ENCODE measurements around the gene KCTD15. TPM values are rescaled to one million over a fixed set of nuclear protein-coding genes. Genes with fewer than 3 reads are reported as not detected.

KCTD15 gene
- 4.6 and 7.8 TPM in 2 replicates for total RNA-seq (2014; rRNA removed; shearing (Covaris generic))

GRCh38 chr19:33796164-33796875 is at the start of gene KCTD15:
Gene KCTD15 (plus strand): TSS chr19:33796870. CDS start chr19:33800455, 3,585 bp downstream.
- DNase-seq (ENCODE audit: low spot score): no peak

DNA sequence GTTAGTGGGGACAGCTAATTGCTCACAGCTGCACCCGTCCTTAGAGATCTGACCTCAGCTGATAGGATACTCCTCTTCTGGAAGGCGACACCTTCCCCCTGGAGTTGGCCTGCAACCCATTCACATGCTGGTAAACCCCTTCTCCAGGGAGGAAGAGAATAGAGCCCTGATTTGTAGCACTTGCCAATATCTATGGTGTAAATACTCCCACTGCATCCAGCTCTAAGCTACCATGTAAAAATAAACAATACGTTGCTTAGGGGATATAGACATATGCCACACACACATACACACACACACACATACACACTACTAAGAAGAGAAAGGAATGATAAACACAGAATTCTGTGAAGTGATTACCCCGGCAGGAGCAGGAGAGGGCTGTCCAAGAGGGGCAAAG is 49.4 kb upstream of the KCTD15 start:
- no peak for DNase-seq (ENCODE audit: low spot score)

DNA sequence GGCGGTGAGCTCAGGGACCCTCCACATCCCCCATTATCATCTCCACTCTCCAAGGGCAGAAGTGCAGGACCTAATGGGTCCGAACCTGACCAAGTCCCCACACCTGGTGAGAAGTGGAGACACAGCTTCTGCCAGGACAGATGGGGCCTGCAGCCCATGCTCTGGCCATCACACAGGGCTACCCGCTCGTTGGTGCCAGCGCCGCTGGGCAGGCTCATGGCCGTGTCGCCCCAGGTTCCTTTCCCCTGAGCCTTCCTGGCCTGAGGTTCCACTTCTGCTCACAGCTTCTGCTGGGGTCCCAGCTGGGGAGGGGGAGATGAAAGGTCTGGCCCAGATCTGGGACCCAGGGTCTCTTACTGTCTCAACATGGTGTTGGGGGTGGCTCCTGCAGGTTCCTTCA is 48.4 kb upstream of the KCTD15 start:
- no peak for DNase-seq (ENCODE audit: low spot score)

GRCh38 chr19:33749016-33749415 is 47.7 kb upstream of the KCTD15 start:
- no peak for DNase-seq (ENCODE audit: low spot score)

- no peak for DNase-seq (ENCODE audit: low spot score)
Observed at GRCh38 chr19:33749619-33750175, 47.0 kb upstream of the KCTD15 start.

DNA sequence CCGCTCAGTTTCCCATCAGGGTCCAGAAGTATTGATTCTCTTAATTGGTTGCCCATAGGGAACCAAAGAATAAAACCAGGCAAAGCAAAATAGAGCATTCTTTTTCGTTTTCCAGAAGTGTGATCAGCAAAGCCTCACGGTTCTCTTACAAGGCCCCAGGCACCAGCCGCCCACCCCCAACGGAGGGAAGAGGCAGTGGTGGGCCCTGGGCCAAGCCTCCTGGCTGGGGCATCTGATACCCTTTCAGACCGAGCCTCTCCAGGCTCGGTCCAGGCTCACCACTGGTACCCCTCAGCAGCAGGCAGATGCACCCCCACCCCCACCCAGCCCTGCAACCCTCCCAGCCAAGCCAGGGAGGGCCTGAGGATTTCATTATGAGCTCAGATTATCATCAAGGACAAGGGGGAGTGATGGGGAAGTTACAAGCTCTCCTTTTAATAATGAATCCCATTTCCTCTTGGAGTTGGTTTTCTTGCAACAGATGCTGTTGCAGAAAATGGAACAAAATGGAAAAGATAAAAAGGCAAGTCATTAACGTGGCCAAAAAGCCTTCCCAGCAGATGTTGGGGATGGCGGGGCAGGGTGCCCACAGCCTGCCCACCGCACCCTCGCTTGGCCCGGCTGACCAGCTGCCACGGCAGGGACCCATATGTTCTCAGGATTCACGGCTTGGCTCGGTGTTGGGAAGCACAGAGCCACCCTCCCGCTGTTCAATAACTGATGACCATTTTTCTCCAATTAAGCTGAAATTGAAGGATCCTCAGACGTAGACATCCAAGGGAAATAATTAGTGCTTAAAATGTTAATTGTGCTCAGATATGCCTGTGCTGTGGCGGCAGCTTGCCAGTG is 45.9 kb upstream of the KCTD15 start:
- no peak for DNase-seq (ENCODE audit: low spot score)

- no peak for DNase-seq (ENCODE audit: low spot score)
Observed at GRCh38 chr19:33751436-33751770, 45.3 kb upstream of the KCTD15 start.

DNA sequence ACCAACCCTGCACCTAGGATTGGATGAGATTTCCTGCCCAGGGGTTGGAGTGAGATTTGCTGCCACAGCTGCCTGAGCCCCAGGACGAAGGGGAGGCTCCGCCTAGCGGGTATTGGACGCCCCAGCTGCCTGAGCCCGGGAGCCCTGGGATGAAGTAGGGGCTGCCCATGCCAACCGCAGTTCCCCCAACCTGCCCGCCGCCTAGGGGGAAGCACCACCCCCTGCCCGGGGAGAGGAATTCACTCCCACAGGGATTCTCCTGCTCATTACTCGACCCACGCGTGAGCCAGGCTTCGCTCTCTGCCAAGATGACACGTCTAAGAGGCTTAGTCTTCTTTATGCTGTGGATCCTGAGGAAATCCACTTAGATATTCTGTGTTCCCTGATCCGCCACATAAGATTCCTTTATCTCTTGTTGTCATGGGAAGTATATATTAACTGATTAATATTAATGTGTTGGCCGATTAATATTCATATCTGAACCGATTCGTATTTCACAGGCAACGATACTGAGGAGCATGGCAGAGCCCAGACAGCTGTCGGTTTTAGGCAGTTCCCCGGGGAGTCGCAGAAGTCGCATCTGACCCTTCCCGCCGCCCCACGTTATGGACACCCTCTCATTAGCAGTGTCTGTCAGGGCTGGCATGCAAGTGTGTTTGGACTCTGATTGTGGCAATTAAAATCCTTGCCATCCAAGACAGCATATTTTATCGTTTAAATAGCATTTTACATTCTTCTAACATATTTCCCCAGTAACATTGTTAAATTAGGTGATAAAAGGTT is 44.5 kb upstream of the KCTD15 start:
- no peak for DNase-seq (ENCODE audit: low spot score)

DNA sequence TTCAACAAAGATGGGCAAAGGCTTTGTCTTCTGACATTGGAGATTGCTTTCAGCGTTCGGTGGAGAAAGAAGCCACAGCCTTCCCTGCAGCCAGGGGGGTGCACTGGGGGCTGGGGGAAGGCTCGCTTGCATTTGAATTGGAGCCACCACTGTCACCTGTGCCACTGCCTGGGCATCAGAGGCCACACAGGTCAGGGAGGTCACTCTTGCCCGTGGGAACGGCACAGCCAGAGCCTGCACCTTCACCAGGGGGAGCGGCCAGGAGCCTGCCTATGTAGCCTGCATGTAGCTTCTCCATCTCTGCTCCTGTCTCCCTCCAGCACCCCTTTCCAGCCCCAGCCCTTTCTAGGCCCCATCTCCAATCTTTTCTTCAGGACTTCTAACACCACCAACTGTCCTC is 43.7 kb upstream of the KCTD15 start:
- no peak for DNase-seq (ENCODE audit: low spot score)

- DNase-seq (ENCODE audit: low spot score): no peak
Observed at GRCh38 chr19:33754361-33754760, 42.3 kb upstream of the KCTD15 start.

- peak; percentile 17 for DNase-seq (ENCODE audit: low spot score)
Observed at GRCh38 chr19:33755099-33756035, 41.3 kb upstream of the KCTD15 start.

- no peak for DNase-seq (ENCODE audit: low spot score)
Observed at GRCh38 chr19:33756177-33756576, 40.5 kb upstream of the KCTD15 start.

DNA sequence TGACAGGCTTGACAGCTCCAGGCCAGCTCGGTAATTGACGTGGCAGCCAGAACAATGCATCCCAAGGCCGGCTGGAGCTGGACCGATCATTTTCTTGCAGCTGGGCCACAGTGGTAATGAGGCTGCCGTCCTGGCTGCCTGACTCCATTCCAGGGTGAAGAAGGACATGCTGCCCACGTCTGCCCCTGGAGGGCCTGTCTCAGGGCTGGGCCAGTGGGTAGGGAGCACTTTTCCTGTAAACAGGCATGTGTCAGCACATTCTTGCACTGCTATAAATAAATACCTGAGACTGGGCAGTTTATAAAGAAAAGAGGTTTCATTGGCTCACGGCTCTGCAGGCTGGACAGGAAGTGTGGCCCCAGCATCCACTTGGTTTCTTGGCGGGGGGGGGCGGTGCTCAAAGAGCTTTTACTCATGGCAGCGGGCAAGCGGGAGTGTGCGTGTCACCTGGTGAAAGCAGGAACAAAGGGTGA is 38.1 kb upstream of the KCTD15 start:
- peak; percentile 70 for DNase-seq (ENCODE audit: low spot score)

GRCh38 chr19:33759356-33759755 is 37.3 kb upstream of the KCTD15 start:
- no peak for DNase-seq (ENCODE audit: low spot score)

DNA sequence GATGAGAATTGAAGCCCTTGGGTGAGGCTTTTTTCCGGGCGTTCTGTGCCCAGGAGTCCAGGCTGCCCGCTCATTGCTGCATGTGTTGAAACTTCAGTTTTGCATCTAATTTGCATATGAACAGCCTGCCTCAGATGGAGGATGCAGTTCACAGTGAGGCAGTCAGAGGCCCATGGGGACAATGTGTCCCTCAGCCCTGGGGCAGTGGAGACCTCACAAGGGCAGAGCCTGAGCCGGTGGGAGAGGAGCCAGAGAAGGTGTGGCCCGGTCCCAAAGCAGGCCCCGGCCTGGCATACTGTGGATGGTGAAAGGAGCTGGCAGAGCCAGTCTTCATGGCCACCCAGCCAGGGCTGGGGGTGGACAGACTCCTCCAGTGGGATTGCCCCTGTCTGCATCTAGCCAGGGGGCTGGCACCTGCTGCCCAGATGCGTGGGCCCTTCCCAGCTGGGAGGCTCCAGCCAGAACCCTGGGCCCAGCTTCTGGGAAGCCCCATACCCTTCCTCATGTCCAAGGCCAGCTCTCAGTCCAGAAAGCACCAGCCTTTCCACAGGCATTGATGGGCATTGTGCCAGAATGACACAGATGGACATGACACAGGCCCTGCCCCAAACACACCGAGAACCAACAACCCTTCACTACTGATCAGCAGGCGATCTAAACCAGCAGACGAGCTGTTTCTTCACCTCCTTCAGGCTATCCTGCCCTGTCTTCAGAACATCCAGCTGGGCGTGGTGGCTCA is 32.9 kb upstream of the KCTD15 start:
- no peak for DNase-seq (ENCODE audit: low spot score)

DNA sequence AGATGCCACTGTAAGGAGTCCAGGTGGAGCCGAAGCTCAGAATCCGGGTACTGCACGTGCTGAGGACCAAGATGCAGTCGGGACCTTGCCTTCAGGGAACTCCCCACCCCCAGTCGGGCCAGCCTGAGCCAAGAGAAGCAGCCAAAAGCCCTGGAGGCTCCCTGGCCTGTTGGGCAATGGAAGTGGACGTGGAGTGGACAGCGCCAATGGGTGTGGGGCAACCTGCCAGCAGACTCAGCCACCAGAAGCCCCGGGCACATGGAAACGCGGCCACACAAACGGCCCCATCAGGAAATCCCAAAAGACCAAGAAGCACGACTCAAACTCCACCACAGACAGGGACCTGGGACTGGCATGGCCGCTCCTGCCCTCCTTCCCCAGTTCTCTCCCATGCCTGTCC is 30.0 kb upstream of the KCTD15 start:
- no peak for DNase-seq (ENCODE audit: low spot score)

- DNase-seq (ENCODE audit: low spot score): peak; percentile 29
Observed at GRCh38 chr19:33767898-33768413, 28.7 kb upstream of the KCTD15 start.

DNA sequence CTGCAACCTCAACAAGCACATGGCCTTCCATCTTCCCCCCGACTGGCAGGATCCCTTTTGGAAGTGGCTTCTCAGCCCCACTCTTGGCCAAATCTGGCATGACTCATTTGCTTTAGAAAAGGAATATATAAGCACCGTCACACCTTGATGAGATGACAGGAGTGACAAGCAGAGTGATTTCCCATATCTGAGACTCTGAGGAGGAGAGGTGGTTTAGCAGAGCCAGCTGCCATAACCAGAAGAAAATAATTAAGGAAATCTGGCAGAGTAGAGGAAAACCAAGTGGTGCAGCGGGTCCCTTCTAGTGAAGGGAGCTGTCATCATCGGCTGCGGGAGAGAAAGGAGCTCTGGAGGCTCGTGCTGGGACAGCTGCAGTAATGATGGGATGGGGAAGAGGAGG is 27.5 kb upstream of the KCTD15 start:
- DNase-seq (ENCODE audit: low spot score): no peak

- DNase-seq (ENCODE audit: low spot score): no peak
Observed at GRCh38 chr19:33770107-33770506, 26.6 kb upstream of the KCTD15 start.
